Body of pancreas (tissue), 4 donors: ENCODE measurements around the gene PACRG. TPM values are rescaled to one million over a fixed set of nuclear protein-coding genes. Genes with fewer than 3 reads are reported as not detected.

ENCODE experiments used
- ATAC-seq: fragments of 150-250 bp; one replicate; pipeline ENCODE4 v1.9.1; 2016
- DNase-seq, 4 donors: peaks; one replicate each; pipeline ENCODE4 v3.0.0-alpha.2; 2019
- H3K27ac ChIP-seq, 4 donors: fragments of 200-600 bp; sonication (generic); 1 replicate in 3 of 4; 2 replicates in 1 of 4; pipeline versions ENCODE4 v1.5.1 to v1.6.1; 2016 to 2019; ENCODE audit warnings: mild to moderate bottlenecking in 1 of 4, mixed read lengths in 1 of 4, moderate library complexity in 1 of 4
- H3K27me3 ChIP-seq, 2 donors: fragments of 200-600 bp; sonication (generic); one replicate each; pipeline ENCODE4 v1.6.0; 2016; ENCODE audit warnings: mild to moderate bottlenecking in 1 of 2
- H3K36me3 ChIP-seq, 2 donors: fragments of 200-600 bp; sonication (generic); replicated peaks in 1 of 2; 2 replicates each; pipeline ENCODE4 v1.5.1; 2016; ENCODE audit warnings: low read depth in 2 of 2; ENCODE audit not compliant: insufficient read depth in 1 of 2
- H3K4me1 ChIP-seq: fragments of 200-600 bp; sonication (generic); one replicate; pipeline ENCODE4 v1.6.0; 2016
- H3K4me3 ChIP-seq, 2 donors: fragments of 200-600 bp; sonication (generic); 1 replicate in 1 of 2; 2 replicates in 1 of 2; pipeline ENCODE4 v1.5.1; 2016 to 2019
- H3K9me3 ChIP-seq, 3 donors: fragments of 200-600 bp; sonication (generic); 1 replicate in 2 of 3; 2 replicates in 1 of 3; pipeline ENCODE4 v1.5.1; 2016
- CTCF ChIP-seq, 7 experiments: fragments of 450-650 bp in 4 of 7; fragments of 200-600 bp in 3 of 7; sonication (generic) in 3 of 7; IDR thresholded peaks; one replicate each; pipeline ENCODE4 v1.5.1; 2016 to 2019; ENCODE audit warnings: antibody characterized with exemption in 7 of 7
- POLR2A ChIP-seq, 3 donors: fragments of 450-650 bp; IDR thresholded peaks; one replicate each; pipeline ENCODE4 v1.6.1; 2016; ENCODE audit warnings: antibody characterized with exemption in 3 of 3, mild to moderate bottlenecking in 2 of 3
- WGBS, 2 donors: methylation state at CpG; one replicate each; pipeline ENCODE4 v1.1.5; 2017; 5-methylcytosine and 5-hydroxymethylcytosine counted together
- intact Hi-C: fragments of 100-400 bp; cut with DNase I; formaldehyde crosslinking; loops from one replicate; pipeline ENCODE4 v1.15.1; 2023
- total RNA-seq, 2 donors: library from RNA; depleted of rRNA; stranded (reverse); fragments of >200 nt; gene quantifications; one replicate each; pipeline ENCODE4 v1.1.0, GENCODE V29; 2016

The PACRG gene
- total RNA-seq, 2 donors from 2014 or later, result 7.8 to 10.9 TPM

GRCh38 chr6:163229050-163229449 lies 501.3 kb downstream of the PACRG start:
- no peak for TF ChIP-seq POLR2A (IDR thresholded peaks at IDR 0.05)
- no peak for TF ChIP-seq CTCF (IDR thresholded peaks at IDR 0.05)

GRCh38 chr6:163230901-163231300 lies 503.1 kb downstream of the PACRG start:
- WGBS, 2 donors, result 85 to 88% methylated on average over 9 of the region's 9 CpGs
- Histone ChIP-seq H3K9me3 (no peaks in the 10 kb centered on the region), H3K4me1 (no peaks in the 10 kb centered on the region), H3K27me3 (no peaks in the 10 kb centered on the region), H3K36me3 (no peaks in the 10 kb centered on the region), H3K27ac (no peak overlapping the region), H3K4me3 (no peak overlapping the region)
- intact Hi-C loops, result no loop called here
- DNase-seq (no peak), ATAC-seq (no peak)
- TF ChIP-seq CTCF (IDR thresholded peaks at IDR 0.05), result no peak
- no peak for TF ChIP-seq POLR2A (IDR thresholded peaks at IDR 0.05)

More at GRCh38 chr6:163229050-163229449, 501.3 kb downstream of the PACRG start:
- Histone ChIP-seq H3K4me1 (no peaks in the 10 kb centered on the region), H3K27ac (no peak overlapping the region), H3K4me3 (no peak overlapping the region), H3K27me3 (no peaks in the 10 kb centered on the region), H3K36me3 (no peaks in the 10 kb centered on the region), H3K9me3 (no peaks in the 10 kb centered on the region)
- intact Hi-C loops, result no loop called here
- WGBS, 2 donors, result 74 to 78% methylated on average over 2 of the region's 2 CpGs
- no peak for ATAC-seq
- DNase-seq, result no peak

- H3K36me3 ChIP-seq, result no peaks in the 10 kb centered on the region
- no peak for DNase-seq
- no peaks in the 10 kb centered on the region for H3K27me3 ChIP-seq
- H3K4me1 ChIP-seq, result no peaks in the 10 kb centered on the region
- intact Hi-C loops, result no loop called here
- no peak for TF ChIP-seq CTCF (IDR thresholded peaks at IDR 0.05)
- no peak for TF ChIP-seq POLR2A (IDR thresholded peaks at IDR 0.05)
- no peak overlapping the region for H3K27ac ChIP-seq
- ATAC-seq, result no peak
- WGBS, 2 donors, result 68 to 71% methylated on average over 10 of the region's 10 CpGs
- no peaks in the 10 kb centered on the region for H3K9me3 ChIP-seq
- H3K4me3 ChIP-seq, result no peak overlapping the region
These were observed 503.7 kb downstream of the PACRG start for GRCh38 chr6:163231356-163232014.

- ATAC-seq, result no peak
- no peak for DNase-seq
- WGBS, 2 donors, result 82 to 83% methylated on average over 7 of the region's 7 CpGs
- Histone ChIP-seq H3K4me1 (no peaks in the 10 kb centered on the region), H3K27ac (no peak overlapping the region), H3K4me3 (no peak overlapping the region), H3K27me3 (no peaks in the 10 kb centered on the region), H3K9me3 (no peaks in the 10 kb centered on the region), H3K36me3 (no peaks in the 10 kb centered on the region)
- intact Hi-C loops, result no loop called here
- no peak for TF ChIP-seq CTCF (IDR thresholded peaks at IDR 0.05)
- no peak for TF ChIP-seq POLR2A (IDR thresholded peaks at IDR 0.05)
These were observed 504.3 kb downstream of the PACRG start for GRCh38 chr6:163232015-163232523.

GRCh38 chr6:163232649-163233048 lies 504.9 kb downstream of the PACRG start:
- Histone ChIP-seq H3K9me3 (no peaks in the 10 kb centered on the region), H3K27me3 (no peaks in the 10 kb centered on the region), H3K4me1 (no peaks in the 10 kb centered on the region), H3K27ac (no peak overlapping the region), H3K4me3 (no peak overlapping the region), H3K36me3 (no peaks in the 10 kb centered on the region)
- no peak for ATAC-seq
- intact Hi-C loops, result no loop called here
- no peak for DNase-seq
- TF ChIP-seq CTCF (IDR thresholded peaks at IDR 0.05) (no peak), POLR2A (IDR thresholded peaks at IDR 0.05) (no peak)
- 83 to 85% methylated on average over 6 of the region's 6 CpGs for WGBS, 2 donors
